Measurements from ENCODE around the gene MAP3K19. TPM values are rescaled to one million over a fixed set of nuclear protein-coding genes. Genes with fewer than 3 reads are reported as not detected.

Gene MAP3K19
- total RNA-seq (ENCODE audit: low replicate concordance): not detected in 2 replicates

GRCh38 chr2:135047300-135047699 lies at the start of gene MAP3K19:
Gene MAP3K19, minus strand, starts transcription at chr2:135047447. Its CDS starts 22,800 bp downstream, at chr2:135024647.
- no peak within 1 kb of the TSS for H3K4me3 ChIP-seq (ENCODE audit: low read depth, low read length)
- no peak for DNase-seq (ENCODE audit: low read depth)
- no peak for TF ChIP-seq CTCF (IDR thresholded peaks at IDR 0.05; ENCODE audit: insufficient read depth, low read length)

GRCh38 chr2:135096665-135097446 lies 49.6 kb upstream of the MAP3K19 start:
- TF ChIP-seq CTCF (IDR thresholded peaks at IDR 0.05; ENCODE audit: insufficient read depth, low read length): no peak
- peak; percentile 9 for DNase-seq (ENCODE audit: low read depth)
- no peak overlapping the region for H3K4me3 ChIP-seq (ENCODE audit: low read depth, low read length)

GRCh38 chr2:135095591-135095990 lies 48.3 kb upstream of the MAP3K19 start:
- no peak for TF ChIP-seq CTCF (IDR thresholded peaks at IDR 0.05; ENCODE audit: insufficient read depth, low read length)
- no peak for DNase-seq (ENCODE audit: low read depth)
- H3K4me3 ChIP-seq (ENCODE audit: low read depth, low read length): no peak overlapping the region

- TF ChIP-seq CTCF (IDR thresholded peaks at IDR 0.05; ENCODE audit: insufficient read depth, low read length): no peak
- no peak overlapping the region for H3K4me3 ChIP-seq (ENCODE audit: low read depth, low read length)
- no peak for DNase-seq (ENCODE audit: low read depth)
These were observed 47.3 kb upstream of the MAP3K19 start for GRCh38 chr2:135094508-135094907.

- H3K4me3 ChIP-seq (ENCODE audit: low read depth, low read length): no peak overlapping the region
- no peak for DNase-seq (ENCODE audit: low read depth)
- TF ChIP-seq CTCF (IDR thresholded peaks at IDR 0.05; ENCODE audit: insufficient read depth, low read length): no peak
These were observed 46.6 kb upstream of the MAP3K19 start for GRCh38 chr2:135093670-135094330.

GRCh38 chr2:135093193-135093592 lies 45.9 kb upstream of the MAP3K19 start:
- no peak overlapping the region for H3K4me3 ChIP-seq (ENCODE audit: low read depth, low read length)
- no peak for DNase-seq (ENCODE audit: low read depth)
- no peak for TF ChIP-seq CTCF (IDR thresholded peaks at IDR 0.05; ENCODE audit: insufficient read depth, low read length)

All from fibroblast of the aortic adventitia (primary cell).